Adipocyte (in vitro differentiated cells): ENCODE results near the gene CRYZL1.
A peak's percentile ranks its signal among the peaks of the same experiment; 100 is the strongest.

Experiments used
- DNase-seq: peaks from one replicate; pipeline ENCODE4 v3.0.0-alpha.2; 2015; ENCODE audit warnings: low read depth
- H3K27me3 ChIP-seq: replicated peaks from 2 replicates; pipeline ENCODE4 v1.7.0; 2013; ENCODE audit warnings: mild to moderate bottlenecking, low read length, moderate library complexity; ENCODE audit not compliant: control insufficient read depth, insufficient read depth
- H3K36me3 ChIP-seq: 2 replicates; pipeline ENCODE4 v1.7.0; 2013; ENCODE audit warnings: low read length, mild to moderate bottlenecking, moderate library complexity; ENCODE audit not compliant: control insufficient read depth, insufficient read depth, severe bottlenecking
- H3K4me1 ChIP-seq: 2 replicates; pipeline ENCODE4 v1.7.0; 2013; ENCODE audit warnings: mild to moderate bottlenecking, low read length, moderate library complexity; ENCODE audit not compliant: control insufficient read depth, insufficient read depth
- H3K4me3 ChIP-seq: 2 replicates; pipeline ENCODE4 v1.7.0; 2013; ENCODE audit warnings: mild to moderate bottlenecking, low read length, moderate library complexity
- H3K9ac ChIP-seq: 2 replicates; pipeline ENCODE4 v1.7.0; 2013; ENCODE audit warnings: mild to moderate bottlenecking, low read length, moderate library complexity
- H3K9me3 ChIP-seq: 2 replicates; pipeline ENCODE4 v1.7.0; 2013; ENCODE audit warnings: mild to moderate bottlenecking, low read length, moderate library complexity; ENCODE audit not compliant: control insufficient read depth

CRYZL1 gene

GRCh38 chr21:33661146-33661545 lies 19.6 kb upstream of the CRYZL1 start:
- no peak overlapping the region for H3K4me3 ChIP-seq
- peaks cover 27% of the 10 kb centered on the region for H3K4me1 ChIP-seq
- H3K27me3 ChIP-seq = no peaks in the 10 kb centered on the region
- H3K9me3 ChIP-seq = no peaks in the 10 kb centered on the region
- H3K9ac ChIP-seq = no peak overlapping the region
- H3K36me3 ChIP-seq = no peaks in the 10 kb centered on the region
- no peak for DNase-seq

GRCh38 chr21:33660406-33660805 lies 18.9 kb upstream of the CRYZL1 start:
- Histone ChIP-seq H3K27me3 (no peaks in the 10 kb centered on the region), H3K9me3 (no peaks in the 10 kb centered on the region), H3K36me3 (no peaks in the 10 kb centered on the region)

GRCh38 chr21:33659568-33659949 lies 18.0 kb upstream of the CRYZL1 start:
- Histone ChIP-seq H3K4me1 (peaks cover 29% of the 10 kb centered on the region), H3K27me3 (no peaks in the 10 kb centered on the region), H3K9me3 (no peaks in the 10 kb centered on the region), H3K4me3 (no peak overlapping the region), H3K36me3 (no peaks in the 10 kb centered on the region), H3K9ac (peak overlapping the region; percentile 37)
- DNase-seq = no peak

More at GRCh38 chr21:33660406-33660805, 18.9 kb upstream of the CRYZL1 start:
- Histone ChIP-seq H3K4me1 (peaks cover 29% of the 10 kb centered on the region), H3K4me3 (no peak overlapping the region), H3K9ac (peak overlapping the region; percentile 37)
- peak; percentile 87 for DNase-seq

GRCh38 chr21:33658919-33659567 lies 17.5 kb upstream of the CRYZL1 start:
- DNase-seq = no peak
- no peaks in the 10 kb centered on the region for H3K27me3 ChIP-seq

GRCh38 chr21:33657124-33657820 lies 15.7 kb upstream of the CRYZL1 start:
- H3K4me3 ChIP-seq = no peak overlapping the region
- no peak overlapping the region for H3K9ac ChIP-seq
- DNase-seq = peak; percentile 33
- H3K36me3 ChIP-seq = peaks cover 8% of the 10 kb centered on the region
- H3K27me3 ChIP-seq = no peaks in the 10 kb centered on the region
- no peaks in the 10 kb centered on the region for H3K9me3 ChIP-seq
- peaks cover 29% of the 10 kb centered on the region for H3K4me1 ChIP-seq

More at GRCh38 chr21:33658919-33659567, 17.5 kb upstream of the CRYZL1 start:
- H3K4me1 ChIP-seq = peaks cover 29% of the 10 kb centered on the region
- no peaks in the 10 kb centered on the region for H3K9me3 ChIP-seq
- H3K9ac ChIP-seq = no peak overlapping the region
- no peak overlapping the region for H3K4me3 ChIP-seq
- peaks cover 4% of the 10 kb centered on the region for H3K36me3 ChIP-seq

GRCh38 chr21:33655588-33656221 lies 14.2 kb upstream of the CRYZL1 start:
- no peak overlapping the region for H3K4me3 ChIP-seq
- no peak overlapping the region for H3K9ac ChIP-seq
- H3K27me3 ChIP-seq = no peaks in the 10 kb centered on the region
- peaks cover 8% of the 10 kb centered on the region for H3K36me3 ChIP-seq
- peaks cover 25% of the 10 kb centered on the region for H3K4me1 ChIP-seq
- peak; percentile 67 for DNase-seq
- no peaks in the 10 kb centered on the region for H3K9me3 ChIP-seq

GRCh38 chr21:33654412-33654811 lies 12.9 kb upstream of the CRYZL1 start:
- peaks cover 8% of the 10 kb centered on the region for H3K36me3 ChIP-seq
- no peak overlapping the region for H3K4me3 ChIP-seq
- no peak overlapping the region for H3K9ac ChIP-seq
- H3K4me1 ChIP-seq = peaks cover 14% of the 10 kb centered on the region
- no peak for DNase-seq
- H3K9me3 ChIP-seq = no peaks in the 10 kb centered on the region
- no peaks in the 10 kb centered on the region for H3K27me3 ChIP-seq

- Histone ChIP-seq H3K9me3 (no peaks in the 10 kb centered on the region), H3K36me3 (peaks cover 8% of the 10 kb centered on the region), H3K4me3 (no peak overlapping the region), H3K9ac (no peak overlapping the region), H3K27me3 (no peaks in the 10 kb centered on the region), H3K4me1 (peaks cover 10% of the 10 kb centered on the region)
- DNase-seq = no peak
These were observed 10.6 kb upstream of the CRYZL1 start for GRCh38 chr21:33651965-33652680.

- Histone ChIP-seq H3K9me3 (no peaks in the 10 kb centered on the region), H3K4me1 (peaks cover 10% of the 10 kb centered on the region), H3K4me3 (no peak overlapping the region), H3K27me3 (no peaks in the 10 kb centered on the region), H3K36me3 (peaks cover 8% of the 10 kb centered on the region), H3K9ac (no peak overlapping the region)
- DNase-seq = no peak
These were observed 9.5 kb upstream of the CRYZL1 start for GRCh38 chr21:33650929-33651509.

- no peaks in the 10 kb centered on the region for H3K27me3 ChIP-seq
- H3K4me3 ChIP-seq = no peak overlapping the region
- peaks cover 8% of the 10 kb centered on the region for H3K36me3 ChIP-seq
- H3K9ac ChIP-seq = no peak overlapping the region
- DNase-seq = no peak
- H3K4me1 ChIP-seq = peaks cover 12% of the 10 kb centered on the region
- H3K9me3 ChIP-seq = no peaks in the 10 kb centered on the region
These were observed 8.7 kb upstream of the CRYZL1 start for GRCh38 chr21:33650230-33650629.

- Histone ChIP-seq H3K4me1 (peaks cover 23% of the 10 kb centered on the region), H3K27me3 (no peaks in the 10 kb centered on the region), H3K4me3 (no peak overlapping the region), H3K36me3 (no peaks in the 10 kb centered on the region), H3K9ac (no peak overlapping the region), H3K9me3 (no peaks in the 10 kb centered on the region)
- DNase-seq = no peak
These were observed 7.0 kb upstream of the CRYZL1 start for GRCh38 chr21:33648555-33648954.
